DMS114 treated with DMSO at 0.1 percent for 48 hours (cell line): ENCODE measurements around the gene SLC45A2.
"Not testable (repeated sequence)": the region's sequence is repeated elsewhere in the genome, so short reads cannot be mapped to it uniquely, and the experiment has no call there.

Experiments used
- DNase-seq: peaks from one replicate; lab custom pipeline; 2025; ENCODE audit not compliant: unreplicated experiment; lab: John Stamatoyannopoulos, UW

Gene SLC45A2, protein sequence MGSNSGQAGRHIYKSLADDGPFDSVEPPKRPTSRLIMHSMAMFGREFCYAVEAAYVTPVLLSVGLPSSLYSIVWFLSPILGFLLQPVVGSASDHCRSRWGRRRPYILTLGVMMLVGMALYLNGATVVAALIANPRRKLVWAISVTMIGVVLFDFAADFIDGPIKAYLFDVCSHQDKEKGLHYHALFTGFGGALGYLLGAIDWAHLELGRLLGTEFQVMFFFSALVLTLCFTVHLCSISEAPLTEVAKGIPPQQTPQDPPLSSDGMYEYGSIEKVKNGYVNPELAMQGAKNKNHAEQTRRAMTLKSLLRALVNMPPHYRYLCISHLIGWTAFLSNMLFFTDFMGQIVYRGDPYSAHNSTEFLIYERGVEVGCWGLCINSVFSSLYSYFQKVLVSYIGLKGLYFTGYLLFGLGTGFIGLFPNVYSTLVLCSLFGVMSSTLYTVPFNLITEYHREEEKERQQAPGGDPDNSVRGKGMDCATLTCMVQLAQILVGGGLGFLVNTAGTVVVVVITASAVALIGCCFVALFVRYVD

DNA sequence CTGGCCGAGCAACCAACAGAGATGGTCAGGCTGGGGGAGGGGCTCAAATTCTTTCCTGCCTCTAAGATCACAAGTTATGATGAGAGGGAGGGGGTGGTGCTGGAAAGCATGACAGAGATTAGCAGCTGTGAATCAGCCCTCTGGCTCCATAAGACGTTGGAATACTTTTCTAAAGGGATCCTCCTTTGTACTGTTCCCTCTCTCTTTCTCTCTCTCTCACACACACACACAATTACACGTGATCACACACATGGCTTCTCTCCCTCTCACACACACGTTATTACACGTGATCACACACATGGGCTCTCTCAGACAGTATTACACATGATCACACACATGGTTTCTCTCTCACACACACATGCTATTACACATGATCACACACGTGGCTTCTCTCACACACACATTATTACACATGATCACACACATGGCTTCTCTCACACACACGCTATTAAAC is at the start of gene SLC45A2:
Gene SLC45A2, minus strand, starts transcription at position 23 of the 454 bp plus-strand sequence. CDS start 110 bp downstream, outside the sequence.
- no peak for DNase-seq

DNA sequence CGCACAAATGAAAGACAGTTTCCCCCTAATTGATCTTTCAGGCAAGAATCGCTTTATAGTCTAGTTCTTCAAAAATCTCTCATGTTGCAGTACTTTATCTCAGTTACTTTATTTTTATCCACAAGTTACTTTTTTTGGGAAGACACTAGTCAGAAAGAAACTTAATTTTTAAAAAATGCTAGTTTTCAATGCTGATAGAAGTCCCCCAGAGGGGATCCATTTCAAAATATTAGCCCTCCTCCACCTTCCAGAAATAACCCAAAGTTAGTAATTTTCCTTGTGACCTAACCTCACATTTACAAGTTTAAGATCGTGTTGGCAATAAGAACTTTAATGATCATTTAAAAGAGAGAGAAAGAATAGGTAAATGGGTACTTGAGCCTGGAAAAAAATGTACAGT is 47.5 kb upstream of the SLC45A2 start:
- DNase-seq: no peak

GRCh38 chr5:34031117-34031516 is 46.6 kb upstream of the SLC45A2 start:
- no peak for DNase-seq

- not testable (repeated sequence) for DNase-seq
These were observed 46.1 kb upstream of the SLC45A2 start for GRCh38 chr5:34030585-34030984.

- DNase-seq: no peak
These were observed 45.6 kb upstream of the SLC45A2 start for GRCh38 chr5:34030048-34030447.

GRCh38 chr5:34028349-34028748 is 43.9 kb upstream of the SLC45A2 start:
- DNase-seq: no peak

GRCh38 chr5:34026089-34026761 is 41.7 kb upstream of the SLC45A2 start:
- DNase-seq: no peak

GRCh38 chr5:34022121-34022705 is 37.7 kb upstream of the SLC45A2 start:
- DNase-seq: no peak

GRCh38 chr5:34021334-34021733 is 36.8 kb upstream of the SLC45A2 start:
- no peak for DNase-seq

DNA sequence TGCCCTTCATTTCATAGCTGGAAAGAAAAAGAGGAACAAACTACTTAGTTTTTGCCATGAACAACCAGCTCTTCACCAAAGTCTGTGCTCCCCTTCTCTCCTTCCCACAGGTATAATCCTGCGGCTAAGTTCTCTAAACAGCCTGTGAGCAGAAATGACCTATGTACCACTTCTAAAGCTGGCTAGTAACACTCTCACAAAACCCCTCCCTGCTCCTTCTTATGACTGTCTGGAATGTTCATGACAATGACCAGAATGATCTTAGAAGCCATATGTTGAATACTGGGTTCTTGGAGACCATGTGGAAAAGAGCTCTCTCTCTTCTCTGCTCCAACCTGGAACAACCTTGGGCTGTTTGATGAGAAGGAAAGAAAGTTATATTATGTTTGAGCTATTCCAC is 36.2 kb upstream of the SLC45A2 start:
- DNase-seq: no peak

- no peak for DNase-seq
These were observed 32.8 kb upstream of the SLC45A2 start for GRCh38 chr5:34017254-34017653.

DNA sequence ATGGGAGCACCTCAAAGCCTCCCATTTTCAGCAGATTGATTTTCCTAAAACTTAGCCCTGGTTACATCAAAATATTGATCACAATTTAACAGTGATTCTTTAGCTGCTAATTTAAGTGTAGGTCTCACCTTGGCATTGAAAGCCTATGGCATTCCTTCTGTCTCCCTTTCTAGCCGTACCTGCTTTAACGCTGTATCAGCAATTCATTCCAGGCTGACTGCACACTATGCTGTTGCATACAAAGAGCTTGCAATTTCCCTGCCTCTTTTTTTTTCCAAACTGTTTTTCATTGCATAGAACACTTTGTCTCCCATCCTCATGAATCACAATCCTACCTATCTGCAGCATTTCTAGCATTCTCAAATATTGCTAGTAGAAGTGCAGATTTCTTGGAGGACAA is 32.3 kb upstream of the SLC45A2 start:
- DNase-seq: no peak

GRCh38 chr5:34016222-34016621 is 31.7 kb upstream of the SLC45A2 start:
- DNase-seq: no peak

DNA sequence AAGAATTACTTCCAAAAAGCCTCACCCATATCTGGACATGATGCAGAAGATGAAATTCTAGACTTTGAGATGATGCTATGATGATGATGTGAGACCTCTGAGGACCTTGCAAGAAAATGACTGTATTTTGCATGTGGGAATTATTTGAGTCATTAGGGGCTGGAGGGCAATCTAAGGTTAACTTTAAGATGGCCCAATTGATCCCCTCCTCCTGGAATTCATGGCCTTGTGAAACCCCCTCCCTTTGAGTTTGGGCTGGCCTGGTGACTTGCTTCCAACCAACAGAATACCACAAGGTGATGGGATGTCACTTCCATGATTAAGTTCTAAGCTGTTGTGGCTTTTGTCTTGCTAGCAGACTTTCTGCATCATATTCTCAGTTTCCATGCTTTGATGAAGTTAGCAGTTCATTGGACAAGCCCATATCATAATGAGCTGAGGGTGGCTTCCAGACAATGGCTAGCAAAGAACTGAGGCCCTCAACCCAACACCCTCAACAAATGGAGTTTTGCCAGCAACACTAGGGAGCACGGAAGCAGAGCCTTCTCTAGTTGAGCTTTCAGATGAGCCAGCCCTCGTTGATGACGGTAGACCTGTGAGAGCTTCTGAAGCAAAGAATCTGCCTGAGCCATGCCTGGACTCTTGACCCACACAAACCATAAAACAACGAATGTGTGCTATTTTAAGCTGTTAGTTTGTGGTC is 30.8 kb upstream of the SLC45A2 start:
- no peak for DNase-seq

- DNase-seq: no peak
These were observed 30.1 kb upstream of the SLC45A2 start for GRCh38 chr5:34014626-34015025.

DNA sequence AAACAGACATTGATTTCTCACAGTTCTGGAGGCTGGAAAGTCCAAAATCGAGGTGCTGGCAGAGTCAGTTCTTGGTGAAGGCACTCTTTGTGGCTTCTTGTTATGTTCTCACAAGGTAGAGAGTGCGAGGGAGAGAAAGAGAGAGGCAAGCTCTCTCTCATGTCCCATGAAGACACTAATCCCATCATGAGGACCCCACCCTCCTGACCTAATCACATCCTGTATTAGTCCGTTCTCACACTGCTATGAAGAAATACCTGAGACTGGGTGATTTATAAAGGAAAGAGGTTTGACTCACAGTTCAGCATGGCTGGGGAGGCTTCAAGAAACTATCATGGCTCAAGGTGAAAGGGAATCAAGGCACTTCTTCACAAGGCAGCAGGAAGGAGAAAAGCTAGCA is 29.1 kb upstream of the SLC45A2 start:
- DNase-seq: no peak

GRCh38 chr5:34012791-34013190 is 28.3 kb upstream of the SLC45A2 start:
- DNase-seq: no peak

DNA sequence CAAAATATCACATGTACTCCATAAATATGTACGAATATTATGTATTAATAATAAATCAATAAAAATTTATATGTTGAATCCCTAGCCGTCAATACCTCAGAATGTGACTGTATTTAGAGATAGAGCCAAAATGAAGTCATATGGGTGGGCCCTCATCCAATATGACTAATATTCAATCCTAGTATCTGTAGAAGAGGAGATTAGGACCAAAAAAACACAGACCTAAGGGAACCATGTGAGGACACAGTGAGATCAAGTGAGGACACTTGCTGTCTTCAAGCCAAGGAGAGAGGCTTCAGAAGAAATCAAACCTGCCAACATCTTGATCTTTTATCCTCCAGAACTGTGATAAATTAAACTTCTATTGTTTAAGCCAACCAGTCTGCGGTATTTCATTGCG is 27.0 kb upstream of the SLC45A2 start:
- no peak for DNase-seq

- not testable (repeated sequence) for DNase-seq
These were observed 25.7 kb upstream of the SLC45A2 start for GRCh38 chr5:34010146-34010545.

DNA sequence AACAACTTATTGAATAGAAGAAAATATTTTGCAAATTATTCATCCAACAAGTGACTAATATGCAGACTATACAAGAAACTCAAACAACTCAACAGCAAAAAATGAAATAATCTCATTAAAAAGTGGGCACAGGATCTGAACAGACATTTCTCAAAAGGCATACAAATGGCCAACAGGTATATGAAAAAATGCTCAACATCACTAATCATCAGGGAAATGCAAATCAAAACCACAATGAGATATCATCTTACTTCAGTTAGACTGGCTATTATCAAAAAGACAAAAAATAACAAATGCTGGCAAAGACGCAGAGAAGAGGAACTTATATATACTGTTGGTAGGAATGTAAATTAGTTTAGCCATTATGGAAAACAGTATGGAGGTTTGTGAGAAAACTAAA is 25.1 kb upstream of the SLC45A2 start:
- DNase-seq: no peak

- no peak for DNase-seq
These were observed 24.3 kb upstream of the SLC45A2 start for GRCh38 chr5:34008802-34009201.
